K562 (cell line): ENCODE measurements around the gene PEX5L.

Experiments
- BDP1 ChIP-seq: IDR thresholded peaks from 3 replicates; pipeline ENCODE4 v1.6.1; 2011; ENCODE audit not compliant: insufficient read length, insufficient read depth
- NFATC3 ChIP-seq: fragments of 450-650 bp; IDR thresholded peaks from 2 replicates; pipeline ENCODE4 v1.6.1; 2017; ENCODE audit warnings: mild to moderate bottlenecking
- PHF8 ChIP-seq: fragments of 200-600 bp; sonication (generic); IDR thresholded peaks from 2 replicates; pipeline ENCODE4 v1.6.1; 2012; ENCODE audit warnings: mixed run types, mild to moderate bottlenecking, inconsistent platforms, low read length, moderate library complexity, borderline replicate concordance
- TEAD4 ChIP-seq, 2 experiments: sonication (generic) in 1 of 2; formaldehyde crosslinking in 1 of 2; IDR thresholded peaks; 2 replicates each; pipeline versions ENCODE4 v1.6.1 to v1.8.0; 2012 to 2022; ENCODE audit warnings: borderline replicate concordance in 1 of 2, inconsistent platforms in 1 of 2, low read length in 1 of 2, mild to moderate bottlenecking in 1 of 2, missing genetic modification reagents in 1 of 2
- ZNF274 ChIP-seq: IDR thresholded peaks from 2 replicates; pipeline ENCODE4 v1.6.1; 2011; ENCODE audit warnings: low read depth, mild to moderate bottlenecking, low read length, moderate library complexity, borderline replicate concordance
- ZNF695 ChIP-seq: fragments of 450-650 bp; formaldehyde crosslinking; IDR thresholded peaks from 2 replicates; pipeline ENCODE4 v1.4.0; 2020; ENCODE audit warnings: mild to moderate bottlenecking, moderate library complexity
- TF ChIP-seq, protein P1 (sequence below): fragments of 250-450 bp; sonication (Bioruptor Pico); IDR thresholded peaks from 2 replicates; pipeline ENCODE4 v1.5.0; 2020; ENCODE audit warnings: mild to moderate bottlenecking, borderline replicate concordance

DNA sequence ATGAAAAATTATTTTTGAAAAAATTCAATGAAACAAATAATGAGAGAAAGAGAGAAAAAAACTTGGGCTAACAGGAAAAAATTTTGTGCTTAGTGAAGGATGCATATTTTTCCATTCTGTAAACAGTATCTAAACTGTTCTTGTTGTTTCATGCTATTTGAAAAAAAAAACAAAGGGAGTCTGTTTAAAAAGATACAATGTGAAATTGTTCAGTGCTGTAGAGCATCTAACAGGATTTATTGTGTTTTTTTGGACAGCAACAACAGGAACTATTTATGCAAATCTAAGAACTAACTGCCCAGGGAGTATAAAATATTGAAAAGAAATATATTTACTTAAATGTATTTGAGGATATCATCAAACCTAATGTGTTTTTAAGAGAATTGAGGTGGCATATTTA is 55.1 kb downstream of the PEX5L start:
- TF ChIP-seq TEAD4 (IDR thresholded peaks at IDR 0.05; ENCODE audit: low read length) (no peak), TEAD4 (CRISPR knock-in tag; IDR thresholded peaks at IDR 0.05; ENCODE audit: borderline replicate concordance) (no peak), NFATC3 (no peak), BDP1 (no peak), ZNF274 (no peak), ZNF695 (CRISPR knock-in tag) (no peak), PHF8 (no peak)
- TF ChIP-seq, protein P1, sequence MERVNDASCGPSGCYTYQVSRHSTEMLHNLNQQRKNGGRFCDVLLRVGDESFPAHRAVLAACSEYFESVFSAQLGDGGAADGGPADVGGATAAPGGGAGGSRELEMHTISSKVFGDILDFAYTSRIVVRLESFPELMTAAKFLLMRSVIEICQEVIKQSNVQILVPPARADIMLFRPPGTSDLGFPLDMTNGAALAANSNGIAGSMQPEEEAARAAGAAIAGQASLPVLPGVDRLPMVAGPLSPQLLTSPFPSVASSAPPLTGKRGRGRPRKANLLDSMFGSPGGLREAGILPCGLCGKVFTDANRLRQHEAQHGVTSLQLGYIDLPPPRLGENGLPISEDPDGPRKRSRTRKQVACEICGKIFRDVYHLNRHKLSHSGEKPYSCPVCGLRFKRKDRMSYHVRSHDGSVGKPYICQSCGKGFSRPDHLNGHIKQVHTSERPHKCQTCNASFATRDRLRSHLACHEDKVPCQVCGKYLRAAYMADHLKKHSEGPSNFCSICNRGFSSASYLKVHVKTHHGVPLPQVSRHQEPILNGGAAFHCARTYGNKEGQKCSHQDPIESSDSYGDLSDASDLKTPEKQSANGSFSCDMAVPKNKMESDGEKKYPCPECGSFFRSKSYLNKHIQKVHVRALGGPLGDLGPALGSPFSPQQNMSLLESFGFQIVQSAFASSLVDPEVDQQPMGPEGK (CRISPR knock-in tag) = no peak
